Measurements from ENCODE around the gene CMKLR1. TPM values are rescaled to one million over a fixed set of nuclear protein-coding genes. Genes with fewer than 3 reads are reported as not detected.

The CMKLR1 gene
- total and polyA plus RNA-seq, 10 of the 15 experiments (the other 5 are each of a cell fraction or from before 2014, with no cell fraction given) = 13.8 to 52.3 (median 26.2) TPM

- CTCF ChIA-PET = no interaction called here
- whole genome bisulfite sequencing (ENCODE audit: insufficient coverage, insufficient replicate concordance, low lambda C conversion rate, missing lambda C conversion rate) = 2% methylated on average over 4 of the region's 4 CpGs
- H3K9me3 ChIP-seq (replicated peaks; ENCODE audit: control insufficient read depth, insufficient read depth, low read length) = no peaks in the 10 kb centered on the region; the same call in 2 of the 3 replicates
- TF ChIP-seq POLR2AphosphoS5 (IDR thresholded peaks at IDR 0.05; ENCODE audit: low read length) (no peak), REST (IDR thresholded peaks at IDR 0.05; ENCODE audit: low read depth, low read length) (peak; percentile 67; the same call in 1 of the 2 replicates)
- RAD21 ChIA-PET (ENCODE audit: unreplicated experiment) = interaction anchor here (1.6 kb wide), 1 partner anchor 69 kb away, joined by 4 read pairs; no protein-coding TSS in a partner anchor
- no peak for ATAC-seq
- no peak for DNase-seq (ENCODE audit: low read depth, low spot score)
- no peak overlapping the region for H3K27ac ChIP-seq (ENCODE audit: control insufficient read depth, insufficient read depth)
- intact Hi-C loops (cut with micrococcal nuclease; ENCODE audit: unreplicated experiment) (no loop called here), in situ Hi-C loops (cut with MboI) (no loop called here)
- FAIRE-seq = no peak
- H4K20me1 ChIP-seq (ENCODE audit: control insufficient read depth, insufficient read depth) = no peaks in the 10 kb centered on the region
- no peaks in the 10 kb centered on the region for H3K36me3 ChIP-seq (ENCODE audit: control insufficient read depth in 2 of 2, insufficient read depth in 2 of 2, low read length in 1 of 2)
- no peak overlapping the region for H3K4me2 ChIP-seq (ENCODE audit: control insufficient read depth, insufficient read depth)
- no peak overlapping the region for H3K9ac ChIP-seq (ENCODE audit: control insufficient read depth, insufficient read depth, low read length)
- no peaks in the 10 kb centered on the region for H3K27me3 ChIP-seq (replicated peaks in 1 of 2; ENCODE audit: control insufficient read depth in 2 of 2, insufficient read depth in 2 of 2, low read length in 1 of 2)
- no peak overlapping the region for H3K4me3 ChIP-seq
- POLR2A ChIA-PET = no interaction called here
- no TSS peak for BruUV-seq (replicated peaks)
- no peak overlapping the region for H2AFZ ChIP-seq (ENCODE audit: control insufficient read depth, low read depth, low read length)
- H3K79me2 ChIP-seq (ENCODE audit: control insufficient read depth, insufficient read depth, low read length) = no peaks in the 10 kb centered on the region
- H3K4me1 ChIP-seq (ENCODE audit: control insufficient read depth, insufficient read depth, low read length) = peaks cover 5% of the 10 kb centered on the region; the same call in 1 of the 2 replicates
- SMC1A ChIA-PET (ENCODE audit: uncharacterized antibody, unreplicated experiment) = interaction anchor here (0.7 kb wide), 1 partner anchor 106 kb away, joined by 3 read pairs; no protein-coding TSS in a partner anchor
Observed at GRCh38 chr12:108267450-108267849, 71.7 kb downstream of the CMKLR1 start.

- H2AFZ ChIP-seq (ENCODE audit: control insufficient read depth, low read depth, low read length) = no peak overlapping the region
- no peak for TF ChIP-seq HCFC1 (IDR thresholded peaks at IDR 0.05; ENCODE audit: low read length)
- TF ChIP-seq ZNF274 (IDR thresholded peaks at IDR 0.05; ENCODE audit: insufficient read depth, insufficient read length) = no peak
- no peak for TF ChIP-seq NFYB (IDR thresholded peaks at IDR 0.05; ENCODE audit: insufficient read depth, low read depth, low read length)
- no peak for TF ChIP-seq SREBF2 (IDR thresholded peaks at IDR 0.05; ENCODE audit: low read length)
- no peak for TF ChIP-seq TARDBP (IDR thresholded peaks at IDR 0.05; ENCODE audit: borderline replicate concordance)
- no peak for TF ChIP-seq HDAC2 (IDR thresholded peaks at IDR 0.05)
- TF ChIP-seq SMARCA5 (IDR thresholded peaks at IDR 0.05) = no peak
- CTCF ChIA-PET = no interaction called here
- no TSS peak for BruUV-seq (replicated peaks)
- H3K27me3 ChIP-seq (replicated peaks in 1 of 2; ENCODE audit: control insufficient read depth in 2 of 2, insufficient read depth in 2 of 2, low read length in 1 of 2) = no peaks in the 10 kb centered on the region
- DNase-seq (ENCODE audit: low read depth, low spot score) (no peak), ATAC-seq (no peak), FAIRE-seq (no peak)
- no peak overlapping the region for H3K4me3 ChIP-seq
- no peaks in the 10 kb centered on the region for H3K79me2 ChIP-seq (ENCODE audit: control insufficient read depth, insufficient read depth, low read length)
- POLR2A ChIA-PET = no interaction called here
- H3K4me1 ChIP-seq (ENCODE audit: control insufficient read depth, insufficient read depth, low read length) = peaks cover 5% of the 10 kb centered on the region; the same call in 1 of the 2 replicates
- in situ Hi-C loops (cut with MboI) = no loop called here
- no peaks in the 10 kb centered on the region for H3K36me3 ChIP-seq (ENCODE audit: control insufficient read depth in 2 of 2, insufficient read depth in 2 of 2, low read length in 1 of 2)
- H4K20me1 ChIP-seq (ENCODE audit: control insufficient read depth, insufficient read depth) = no peaks in the 10 kb centered on the region
- RAD21 ChIA-PET (ENCODE audit: unreplicated experiment) = no interaction called here
- intact Hi-C loops (cut with micrococcal nuclease; ENCODE audit: unreplicated experiment) = no loop called here
- H3K9me3 ChIP-seq (replicated peaks; ENCODE audit: control insufficient read depth, insufficient read depth, low read length) = no peaks in the 10 kb centered on the region; the same call in 2 of the 3 replicates
- WGBS (ENCODE audit: insufficient coverage, insufficient replicate concordance, low lambda C conversion rate, missing lambda C conversion rate) = 5% methylated on average over 1 of the region's 1 CpG
- SMC1A ChIA-PET (ENCODE audit: uncharacterized antibody, unreplicated experiment) = interaction anchor here (0.8 kb wide), 2 partner anchors 9 to 12 kb away, joined by 3 to 4 read pairs; no protein-coding TSS in a partner anchor
- no peak overlapping the region for H3K4me2 ChIP-seq (ENCODE audit: control insufficient read depth, insufficient read depth)
- no peak overlapping the region for H3K27ac ChIP-seq (ENCODE audit: control insufficient read depth, insufficient read depth)
- no peak overlapping the region for H3K9ac ChIP-seq (ENCODE audit: control insufficient read depth, insufficient read depth, low read length)
Observed at GRCh38 chr12:108266131-108266530, 73.0 kb downstream of the CMKLR1 start.
